ENCODE measurements around the gene WHRN. TPM values are rescaled to one million over a fixed set of nuclear protein-coding genes. Genes with fewer than 3 reads are reported as not detected.

WHRN gene
- total and polyA plus RNA-seq, 2 of the 13 experiments (the other 11 are each of a cell fraction or from before 2014, with no cell fraction given) = 2.3 to 5.3 TPM

GRCh38 chr9:114389612-114390368 lies 115.5 kb downstream of the WHRN start:
- Histone ChIP-seq H3K79me2 (ENCODE audit: insufficient read depth, low read length) (no peaks in the 10 kb centered on the region), H3K4me1 (ENCODE audit: insufficient read depth, low read length) (peaks cover 40% of the 10 kb centered on the region), H2AFZ (ENCODE audit: low read length) (no peak overlapping the region), H3K27ac (ENCODE audit: extremely low read length, insufficient read depth, low read length) (no peak overlapping the region), H3K27me3 (ENCODE audit: control insufficient read depth in 1 of 2, insufficient read depth in 2 of 2, low read length in 2 of 2) (no peaks in the 10 kb centered on the region), H4K20me1 (ENCODE audit: insufficient read depth, low read length) (0 out of 2 replicates have a peak, but pooled peaks cover 5% of the 10 kb centered on the region), H3K4me3 (replicated peaks in 1 of 3; ENCODE audit: insufficient read depth in 1 of 3, low read depth in 2 of 3, low read length in 3 of 3) (no peak overlapping the region), H3K4me2 (ENCODE audit: low read depth, low read length) (no peak overlapping the region), H3K9ac (ENCODE audit: insufficient read depth, low read depth, low read length) (no peak overlapping the region), H3K9me3 (ENCODE audit: low read length) (no peaks in the 10 kb centered on the region), H3K36me3 (replicated peaks in 1 of 2; ENCODE audit: control insufficient read depth in 1 of 2, insufficient read depth in 2 of 2, low read length in 2 of 2) (no peaks in the 10 kb centered on the region)
- TF ChIP-seq ZNF687 (CRISPR knock-in tag; IDR thresholded peaks at IDR 0.05) (no peak), ZNF720 (CRISPR knock-in tag; IDR thresholded peaks at IDR 0.05) (no peak), CTCF (CRISPR knock-in tag; IDR thresholded peaks at IDR 0.05) (0 out of 2 replicates have a peak, but pooled peaks have one; percentile 3), ZNF24 (IDR thresholded peaks at IDR 0.05) (0 out of 2 replicates have a peak, but pooled peaks have one; percentile 40)
- no TSS peak for BruUV-seq (replicated peaks)
- FAIRE-seq = no peak
- POLR2A ChIA-PET = interaction anchor here (1.2 kb wide), 1 partner anchor 9 kb away, joined by 3 read pairs; no protein-coding TSS in a partner anchor
- no peak for DNase-seq (ENCODE audit: low spot score)
- CTCF ChIA-PET (ENCODE audit: low intra/inter-chr PET ratio, low total read pairs) = no interaction called here
- ATAC-seq = no peak
- WGBS (ENCODE audit: low lambda C conversion rate) = 88% methylated on average over 7 of the region's 7 CpGs
- intact Hi-C loops (cut with micrococcal nuclease; ENCODE audit: unreplicated experiment) = loop anchor here (5.0 kb wide), 1 partner anchor 52 kb away; no protein-coding TSS in a partner anchor
- in situ Hi-C loops (cut with HindIII; ENCODE audit: extremely low pct_ligation_motif_present, low pct_unique_long_range_greater_than_20kb) = no loop called here

Measured in HepG2 (cell line).